ENCODE data around the gene C20orf141.
"Not testable (repeated sequence)": the region's sequence is repeated elsewhere in the genome, so short reads cannot be mapped to it uniquely, and the experiment has no call there.

- TF ChIP-seq CTCF, POLR2AphosphoS5, POLR2A (IDR thresholded peaks at IDR 0.05): not testable (repeated sequence)
Measured at GRCh38 chr20:2770091-2770490, 44.7 kb upstream of the C20orf141 start.
